Renal cortex interstitium (tissue), 11 donors: Measurements from ENCODE around the gene NAV3. TPM values are rescaled to one million over a fixed set of nuclear protein-coding genes. Genes with fewer than 3 reads are reported as not detected.

ENCODE experiments used
- DNase-seq, 11 donors: peaks; one replicate each; pipeline ENCODE4 v3.0.0-alpha.2; 2013; ENCODE audit warnings: low read depth in 9 of 11, low spot score in 4 of 11; ENCODE audit errors: extremely low read depth in 1 of 11
- polyA plus RNA-seq, 3 donors: library from polyadenylated mRNA; unstranded; fragments of 120-200 nt; gene quantifications; one replicate each; pipeline ENCODE4 v1.2.1, GENCODE V29; 2013; ENCODE audit not compliant: insufficient read length in 3 of 3

Gene NAV3
- polyA plus RNA-seq, 3 donors = 8.9 to 9.5 (median 9.3) TPM

- DNase-seq = no peak
Observed at GRCh38 chr12:77963576-77964178, 133.0 kb downstream of the NAV3 start.

- DNase-seq = no peak
Observed at GRCh38 chr12:77965790-77966189, 135.1 kb downstream of the NAV3 start.

- no peak for DNase-seq
Observed at GRCh38 chr12:77968021-77968420, 137.3 kb downstream of the NAV3 start.

- DNase-seq = no peak
Observed at GRCh38 chr12:77968571-77968970, 137.9 kb downstream of the NAV3 start.

GRCh38 chr12:77973579-77973978 lies 142.9 kb downstream of the NAV3 start:
- DNase-seq = no peak

- DNase-seq = no peak
Observed at GRCh38 chr12:77974645-77975044, 144.0 kb downstream of the NAV3 start.

GRCh38 chr12:77979597-77980250 lies 149.0 kb downstream of the NAV3 start:
- DNase-seq = no peak

- peak in 2 of 11 donors; percentile 4 to 9 for DNase-seq
Observed at GRCh38 chr12:77980782-77981181, 150.1 kb downstream of the NAV3 start.

GRCh38 chr12:77983859-77984258 lies 153.2 kb downstream of the NAV3 start:
- peak in 1 of 11 donors; percentile 8 for DNase-seq

- DNase-seq = no peak
Observed at GRCh38 chr12:77992760-77993159, 162.1 kb downstream of the NAV3 start.

- DNase-seq = no peak
Observed at GRCh38 chr12:77993658-77994057, 163.0 kb downstream of the NAV3 start.

- DNase-seq = no peak
Observed at GRCh38 chr12:77995436-77996167, 164.9 kb downstream of the NAV3 start.

- DNase-seq = no peak
Observed at GRCh38 chr12:77996670-77997069, 166.0 kb downstream of the NAV3 start.

GRCh38 chr12:77998236-77998786 lies 167.6 kb downstream of the NAV3 start:
- no peak for DNase-seq

GRCh38 chr12:77999074-77999715 lies 168.5 kb downstream of the NAV3 start:
- no peak for DNase-seq

GRCh38 chr12:78002878-78003277 lies 172.2 kb downstream of the NAV3 start:
- no peak for DNase-seq

GRCh38 chr12:78004249-78005093 lies 173.8 kb downstream of the NAV3 start:
- no peak for DNase-seq

GRCh38 chr12:78005094-78005492 lies 174.4 kb downstream of the NAV3 start:
- DNase-seq = no peak

- no peak for DNase-seq
Observed at GRCh38 chr12:78007173-78007572, 176.5 kb downstream of the NAV3 start.
